GM12873 (cell line): ENCODE results near the gene ATL1.

Source experiments
- CTCF ChIP-seq: IDR thresholded peaks from 2 replicates; pipeline ENCODE4 v1.5.1; 2012; ENCODE audit warnings: low read depth, mild to moderate bottlenecking, moderate library complexity, low read length, control low read depth; ENCODE audit not compliant: insufficient read depth; ENCODE audit errors: missing control alignments

ATL1 gene

GRCh38 chr14:50670866-50671256 is 110.9 kb downstream of the ATL1 start:
- TF ChIP-seq CTCF: no peak

- no peak for TF ChIP-seq CTCF
Measured at GRCh38 chr14:50675597-50675996, 115.7 kb downstream of the ATL1 start.

GRCh38 chr14:50676814-50677516 is 117.0 kb downstream of the ATL1 start:
- no peak for TF ChIP-seq CTCF

GRCh38 chr14:50677527-50678063 is 117.7 kb downstream of the ATL1 start:
- TF ChIP-seq CTCF: no peak

GRCh38 chr14:50678163-50678562 is 118.2 kb downstream of the ATL1 start:
- TF ChIP-seq CTCF: no peak

GRCh38 chr14:50679674-50680073 is 119.7 kb downstream of the ATL1 start:
- TF ChIP-seq CTCF: no peak
